ENCODE measurements around the gene SSTR5. TPM values are rescaled to one million over a fixed set of nuclear protein-coding genes. Genes with fewer than 3 reads are reported as not detected.

Gene SSTR5
- total and polyA plus RNA-seq, 10 of the 15 experiments (the other 5 are each of a cell fraction or from before 2014, with no cell fraction given): not detected

DNA sequence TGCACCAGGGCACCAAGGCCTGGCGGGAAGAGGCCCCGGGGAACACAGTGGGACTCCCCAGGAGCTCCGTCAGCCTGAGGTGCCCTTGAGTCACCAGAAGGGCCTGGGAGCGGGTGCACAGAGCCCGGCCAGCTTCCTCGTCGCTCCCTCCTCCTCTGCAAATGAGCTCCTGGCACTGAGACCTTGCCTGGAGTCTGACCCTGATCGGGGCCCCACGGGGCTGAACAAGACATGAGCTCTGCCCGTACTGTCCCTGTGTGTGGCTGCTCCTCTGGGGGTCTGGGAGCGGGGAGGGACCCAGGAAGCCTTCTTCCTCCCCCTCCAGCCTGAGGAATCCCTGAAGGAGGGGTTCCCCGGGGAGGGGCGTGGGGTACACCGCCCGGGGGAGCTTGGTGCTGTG is 36.4 kb upstream of the SSTR5 start (continued):
- TF ChIP-seq, protein P1, sequence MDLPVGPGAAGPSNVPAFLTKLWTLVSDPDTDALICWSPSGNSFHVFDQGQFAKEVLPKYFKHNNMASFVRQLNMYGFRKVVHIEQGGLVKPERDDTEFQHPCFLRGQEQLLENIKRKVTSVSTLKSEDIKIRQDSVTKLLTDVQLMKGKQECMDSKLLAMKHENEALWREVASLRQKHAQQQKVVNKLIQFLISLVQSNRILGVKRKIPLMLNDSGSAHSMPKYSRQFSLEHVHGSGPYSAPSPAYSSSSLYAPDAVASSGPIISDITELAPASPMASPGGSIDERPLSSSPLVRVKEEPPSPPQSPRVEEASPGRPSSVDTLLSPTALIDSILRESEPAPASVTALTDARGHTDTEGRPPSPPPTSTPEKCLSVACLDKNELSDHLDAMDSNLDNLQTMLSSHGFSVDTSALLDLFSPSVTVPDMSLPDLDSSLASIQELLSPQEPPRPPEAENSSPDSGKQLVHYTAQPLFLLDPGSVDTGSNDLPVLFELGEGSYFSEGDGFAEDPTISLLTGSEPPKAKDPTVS (IDR thresholded peaks at IDR 0.05; ENCODE audit: low read depth, low read length): no peak
- TF ChIP-seq GATAD2B (conservative IDR thresholded peaks at IDR 0.05; ENCODE audit: low read depth) (no peak), ETV6 (conservative IDR thresholded peaks at IDR 0.05 in 1 of 2, IDR thresholded peaks at IDR 0.05 in 1 of 2; ENCODE audit: borderline replicate concordance in 1 of 2, low read depth in 1 of 2) (no peak), TAF1 (IDR thresholded peaks at IDR 0.05; ENCODE audit: borderline replicate concordance, low read depth, low read length) (no peak)

DNA sequence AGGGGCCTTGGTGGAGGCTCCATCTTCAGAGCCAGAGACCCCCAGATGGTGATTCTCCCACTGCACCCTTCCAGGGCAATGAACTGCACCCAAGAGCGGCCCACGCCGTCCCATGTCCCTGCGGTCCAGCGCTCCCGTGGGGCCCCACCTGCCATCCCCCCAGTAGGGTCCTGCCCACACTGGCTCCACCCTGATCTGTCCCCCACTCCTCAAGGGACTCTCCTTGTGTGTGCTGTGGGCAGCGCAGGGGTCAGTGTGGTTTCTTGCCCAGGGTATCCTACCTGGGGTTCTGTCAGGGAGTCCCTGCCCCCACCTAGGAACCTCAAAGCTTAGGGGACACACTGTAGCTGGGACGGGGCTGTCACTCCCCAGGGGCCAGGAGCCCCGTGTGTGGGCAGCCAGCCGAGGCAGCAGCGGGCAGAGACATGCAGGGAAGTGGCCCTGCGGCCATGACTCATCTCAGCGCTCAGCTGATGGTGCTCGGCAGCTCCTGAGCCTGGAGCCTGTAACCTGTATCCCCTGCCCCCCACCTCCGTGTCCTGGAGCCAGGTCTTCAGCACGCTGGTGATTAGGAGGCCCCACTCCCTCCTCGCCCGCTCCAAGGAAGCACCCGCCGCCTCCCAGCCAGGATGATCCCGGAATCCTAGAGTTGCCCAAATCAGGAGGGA is 35.7 kb upstream of the SSTR5 start:
- RAD21 ChIA-PET (ENCODE audit: unreplicated experiment): no interaction called here
- SMC1A ChIA-PET (ENCODE audit: uncharacterized antibody, unreplicated experiment): no interaction called here
- CTCF ChIA-PET: no interaction called here

More for the DNA sequence above, 35.7 kb upstream of the SSTR5 start:
- Histone ChIP-seq H3K4me3 (no peak overlapping the region), H3K9me3 (replicated peaks; ENCODE audit: control insufficient read depth, insufficient read depth, low read length) (no peaks in the 10 kb centered on the region; the same call in 2 of the 3 replicates), H3K27me3 (replicated peaks in 1 of 2; ENCODE audit: control insufficient read depth in 2 of 2, insufficient read depth in 2 of 2, low read length in 1 of 2) (no peaks in the 10 kb centered on the region), H3K4me1 (ENCODE audit: control insufficient read depth, insufficient read depth, low read length) (no peaks in the 10 kb centered on the region), H3K9ac (ENCODE audit: control insufficient read depth, insufficient read depth, low read length) (no peak overlapping the region), H3K27ac (ENCODE audit: control insufficient read depth, insufficient read depth) (no peak overlapping the region), H4K20me1 (ENCODE audit: control insufficient read depth, insufficient read depth) (no peaks in the 10 kb centered on the region), H3K79me2 (ENCODE audit: control insufficient read depth, insufficient read depth, low read length) (no peaks in the 10 kb centered on the region), H3K4me2 (ENCODE audit: control insufficient read depth, insufficient read depth) (no peak overlapping the region), H3K36me3 (ENCODE audit: control insufficient read depth in 2 of 2, insufficient read depth in 2 of 2, low read length in 1 of 2) (no peaks in the 10 kb centered on the region), H2AFZ (ENCODE audit: control insufficient read depth, low read depth, low read length) (no peak overlapping the region)
- 21% methylated on average over 20 of the region's 21 CpGs for WGBS (ENCODE audit: insufficient coverage, insufficient replicate concordance, low lambda C conversion rate, missing lambda C conversion rate)
- DNase-seq (ENCODE audit: low read depth, low spot score): no peak
- POLR2A ChIA-PET: no interaction called here
- intact Hi-C loops (cut with micrococcal nuclease; ENCODE audit: unreplicated experiment) (no loop called here), in situ Hi-C loops (cut with MboI) (no loop called here)
- ATAC-seq: 0 out of 3 replicates have a peak, but pooled peaks have one; percentile 19
- no peak for FAIRE-seq
- no peak for TF ChIP-seq SMAD1 (IDR thresholded peaks at IDR 0.05; ENCODE audit: low read depth, partially characterized antibody)
- TF ChIP-seq MYC (IDR thresholded peaks at IDR 0.05; ENCODE audit: insufficient read depth, insufficient read length, insufficient replicate concordance, low read length, severe bottlenecking): no peak
- TF ChIP-seq, protein P2, sequence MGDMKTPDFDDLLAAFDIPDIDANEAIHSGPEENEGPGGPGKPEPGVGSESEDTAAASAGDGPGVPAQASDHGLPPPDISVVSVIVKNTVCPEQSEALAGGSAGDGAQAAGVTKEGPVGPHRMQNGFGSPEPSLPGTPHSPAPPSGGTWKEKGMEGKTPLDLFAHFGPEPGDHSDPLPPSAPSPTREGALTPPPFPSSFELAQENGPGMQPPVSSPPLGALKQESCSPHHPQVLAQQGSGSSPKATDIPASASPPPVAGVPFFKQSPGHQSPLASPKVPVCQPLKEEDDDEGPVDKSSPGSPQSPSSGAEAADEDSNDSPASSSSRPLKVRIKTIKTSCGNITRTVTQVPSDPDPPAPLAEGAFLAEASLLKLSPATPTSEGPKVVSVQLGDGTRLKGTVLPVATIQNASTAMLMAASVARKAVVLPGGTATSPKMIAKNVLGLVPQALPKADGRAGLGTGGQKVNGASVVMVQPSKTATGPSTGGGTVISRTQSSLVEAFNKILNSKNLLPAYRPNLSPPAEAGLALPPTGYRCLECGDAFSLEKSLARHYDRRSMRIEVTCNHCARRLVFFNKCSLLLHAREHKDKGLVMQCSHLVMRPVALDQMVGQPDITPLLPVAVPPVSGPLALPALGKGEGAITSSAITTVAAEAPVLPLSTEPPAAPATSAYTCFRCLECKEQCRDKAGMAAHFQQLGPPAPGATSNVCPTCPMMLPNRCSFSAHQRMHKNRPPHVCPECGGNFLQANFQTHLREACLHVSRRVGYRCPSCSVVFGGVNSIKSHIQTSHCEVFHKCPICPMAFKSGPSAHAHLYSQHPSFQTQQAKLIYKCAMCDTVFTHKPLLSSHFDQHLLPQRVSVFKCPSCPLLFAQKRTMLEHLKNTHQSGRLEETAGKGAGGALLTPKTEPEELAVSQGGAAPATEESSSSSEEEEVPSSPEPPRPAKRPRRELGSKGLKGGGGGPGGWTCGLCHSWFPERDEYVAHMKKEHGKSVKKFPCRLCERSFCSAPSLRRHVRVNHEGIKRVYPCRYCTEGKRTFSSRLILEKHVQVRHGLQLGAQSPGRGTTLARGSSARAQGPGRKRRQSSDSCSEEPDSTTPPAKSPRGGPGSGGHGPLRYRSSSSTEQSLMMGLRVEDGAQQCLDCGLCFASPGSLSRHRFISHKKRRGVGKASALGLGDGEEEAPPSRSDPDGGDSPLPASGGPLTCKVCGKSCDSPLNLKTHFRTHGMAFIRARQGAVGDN (IDR thresholded peaks at IDR 0.05): no peak
- no peak for TF ChIP-seq RFX5 (IDR thresholded peaks at IDR 0.05; ENCODE audit: low read depth, low read length)
- no peak for TF ChIP-seq CREM (IDR thresholded peaks at IDR 0.05; ENCODE audit: low read depth)
- no peak for TF ChIP-seq TBL1XR1 (IDR thresholded peaks at IDR 0.05; ENCODE audit: low read depth, low read length)
- no peak for TF ChIP-seq YY1 (IDR thresholded peaks at IDR 0.05; ENCODE audit: low read depth, low read length)
- TF ChIP-seq EED (IDR thresholded peaks at IDR 0.05; ENCODE audit: low read depth): no peak
- TF ChIP-seq SIN3A (IDR thresholded peaks at IDR 0.05; ENCODE audit: low read depth, low read length): no peak
- TF ChIP-seq NFYA (IDR thresholded peaks at IDR 0.05; ENCODE audit: borderline replicate concordance, low read depth, low read length): no peak
- no peak for TF ChIP-seq YBX1 (IDR thresholded peaks at IDR 0.05)
- TF ChIP-seq ZNF384 (IDR thresholded peaks at IDR 0.05; ENCODE audit: borderline replicate concordance, low read depth, low read length): no peak
- BruUV-seq (replicated peaks): no TSS peak

Data from GM12878 (cell line).